OCI-LY1 (cell line): ENCODE results near the gene SMR3A.

ENCODE experiments used
- H2AFZ ChIP-seq: fragments of 200-600 bp; sonication (generic), shearing (Covaris generic); 2 replicates; pipeline ENCODE4 v1.6.0; 2014; ENCODE audit warnings: antibody characterized with exemption, mild to moderate bottlenecking, low read length
- H3F3A ChIP-seq: fragments of 200-600 bp; sonication (generic), shearing (Covaris generic); 2 replicates; pipeline ENCODE4 v1.6.0; 2014; ENCODE audit warnings: mild to moderate bottlenecking, antibody characterized with exemption, low read length, moderate library complexity; ENCODE audit not compliant: insufficient read depth
- H3K27ac ChIP-seq: fragments of 200-600 bp; sonication (generic); 2 replicates; pipeline ENCODE4 v1.5.1; 2014; ENCODE audit warnings: low read length, mixed run types, mild to moderate bottlenecking, low read depth; ENCODE audit not compliant: poor library complexity, severe bottlenecking
- H3K27me3 ChIP-seq: fragments of 200-600 bp; sonication (generic); 2 replicates; pipeline ENCODE4 v1.6.0; 2014; ENCODE audit warnings: antibody characterized with exemption, mild to moderate bottlenecking, low read length, moderate library complexity; ENCODE audit not compliant: insufficient read depth
- H3K36me3 ChIP-seq: fragments of 200-600 bp; sonication (generic); 2 replicates; pipeline ENCODE4 v1.6.1; 2014; ENCODE audit warnings: mild to moderate bottlenecking, antibody characterized with exemption, low read length, moderate library complexity, mixed read lengths; ENCODE audit not compliant: insufficient read depth
- H3K4me1 ChIP-seq: fragments of 200-600 bp; sonication (generic); 2 replicates; pipeline ENCODE4 v1.5.1; 2014; ENCODE audit warnings: mild to moderate bottlenecking, low read length, moderate library complexity; ENCODE audit not compliant: insufficient read depth, severe bottlenecking
- H3K4me2 ChIP-seq: fragments of 200-600 bp; sonication (generic), shearing (Covaris generic); 2 replicates; pipeline ENCODE4 v1.6.1; 2014; ENCODE audit warnings: low read length
- H3K4me3 ChIP-seq: fragments of 200-600 bp; sonication (generic); 2 replicates; pipeline ENCODE4 v1.5.1; 2014; ENCODE audit warnings: low read length, low read depth, mild to moderate bottlenecking, mixed read lengths; ENCODE audit not compliant: poor library complexity, severe bottlenecking
- H3K79me2 ChIP-seq: fragments of 200-600 bp; shearing (Covaris generic); 2 replicates; pipeline ENCODE4 v1.6.1; 2016; ENCODE audit warnings: mixed run types, low read length, mixed read lengths; ENCODE audit not compliant: insufficient read depth
- H3K9ac ChIP-seq: fragments of 200-600 bp; sonication (generic), shearing (Covaris generic); 2 replicates; pipeline ENCODE4 v1.6.1; 2014; ENCODE audit warnings: mild to moderate bottlenecking, low read length, mixed read lengths
- H3K9me2 ChIP-seq: fragments of 200-600 bp; sonication (generic), shearing (Covaris generic); 2 replicates; pipeline ENCODE4 v1.6.1; 2014; ENCODE audit warnings: low read depth, mild to moderate bottlenecking, low read length, mixed read lengths
- H3K9me3 ChIP-seq: fragments of 200-600 bp; shearing (Covaris generic); 2 replicates; pipeline ENCODE4 v1.6.1; 2014; ENCODE audit warnings: low read length, mixed read lengths
- H4K20me1 ChIP-seq: fragments of 200-600 bp; sonication (generic), shearing (Covaris generic); 2 replicates; pipeline ENCODE4 v1.6.0; 2016; ENCODE audit warnings: mild to moderate bottlenecking, low read length; ENCODE audit not compliant: insufficient read depth
- CTCF ChIP-seq: fragments of 200-600 bp; sonication (generic), shearing (Covaris generic); IDR thresholded peaks from 2 replicates; pipeline ENCODE4 v1.5.1; 2017; ENCODE audit warnings: mild to moderate bottlenecking, antibody characterized with exemption, low read length, moderate library complexity, mixed read lengths
- EZH2 ChIP-seq: fragments of 200-600 bp; sonication (generic), shearing (Covaris generic); IDR thresholded peaks from 2 replicates; pipeline ENCODE4 v1.8.0; 2017; ENCODE audit warnings: borderline replicate concordance, mixed run types, mild to moderate bottlenecking, antibody characterized with exemption, low read length, moderate library complexity, mixed read lengths

The SMR3A gene

GRCh38 chr4:70372760-70373159 lies 12.2 kb downstream of the SMR3A start:
- H2AFZ ChIP-seq = no peak overlapping the region
- no peaks in the 10 kb centered on the region for H3K36me3 ChIP-seq
- no peaks in the 10 kb centered on the region for H3K79me2 ChIP-seq
- no peaks in the 10 kb centered on the region for H3K9me3 ChIP-seq
- no peaks in the 10 kb centered on the region for H4K20me1 ChIP-seq
- H3F3A ChIP-seq = no peaks in the 10 kb centered on the region
- no peaks in the 10 kb centered on the region for H3K4me1 ChIP-seq
- H3K27me3 ChIP-seq = no peaks in the 10 kb centered on the region
- H3K4me3 ChIP-seq = no peak overlapping the region
- no peak overlapping the region for H3K4me2 ChIP-seq
- no peak overlapping the region for H3K9ac ChIP-seq
- no peak for TF ChIP-seq EZH2
- no peak for TF ChIP-seq CTCF
- H3K9me2 ChIP-seq = no peaks in the 10 kb centered on the region
- no peak overlapping the region for H3K27ac ChIP-seq

GRCh38 chr4:70380578-70380977 lies 20.0 kb downstream of the SMR3A start:
- TF ChIP-seq EZH2 = no peak
- Histone ChIP-seq H3K4me3 (no peak overlapping the region), H3K79me2 (no peaks in the 10 kb centered on the region), H3K4me2 (no peak overlapping the region), H3K27me3 (no peaks in the 10 kb centered on the region), H3K9me3 (no peaks in the 10 kb centered on the region), H3K36me3 (no peaks in the 10 kb centered on the region), H3F3A (no peaks in the 10 kb centered on the region), H4K20me1 (no peaks in the 10 kb centered on the region), H3K27ac (no peak overlapping the region), H3K4me1 (peaks cover 10% of the 10 kb centered on the region), H3K9ac (no peak overlapping the region), H2AFZ (no peak overlapping the region), H3K9me2 (no peaks in the 10 kb centered on the region)

- H3F3A ChIP-seq = no peaks in the 10 kb centered on the region
- H3K4me2 ChIP-seq = no peak within 1 kb of the TSS
- TF ChIP-seq EZH2 (no peak), CTCF (no peak)
- H3K9ac ChIP-seq = no peak within 1 kb of the TSS
- H4K20me1 ChIP-seq = no peaks in the 10 kb centered on the region
- no peaks in the 10 kb centered on the region for H3K9me2 ChIP-seq
- H3K9me3 ChIP-seq = no peaks in the 10 kb centered on the region
- H3K79me2 ChIP-seq = no peaks in the 10 kb centered on the region
- no peaks in the 10 kb centered on the region for H3K36me3 ChIP-seq
- peaks cover 15% of the 10 kb centered on the region for H3K4me1 ChIP-seq
- no peak within 1 kb of the TSS for H2AFZ ChIP-seq
- H3K27ac ChIP-seq = no peak within 1 kb of the TSS
- no peak within 1 kb of the TSS for H3K4me3 ChIP-seq
- H3K27me3 ChIP-seq = no peaks in the 10 kb centered on the region
These were observed 22.2 kb downstream of the SMR3A start, which contains the start of gene SMR3B for GRCh38 chr4:70382691-70383181. TSS of gene SMR3B (plus strand) at chr4:70383131. CDS start at chr4:70384511, 1,380 bp downstream.
